Dermis blood vessel endothelial cell (primary cell): Measurements from ENCODE around the gene NCAPD3. TPM values are rescaled to one million over a fixed set of nuclear protein-coding genes. Genes with fewer than 3 reads are reported as not detected.
"Not testable (repeated sequence)": the region's sequence is repeated elsewhere in the genome, so short reads cannot be mapped to it uniquely, and the experiment has no call there.

Source experiments
- DNase-seq: peaks from one replicate; pipeline ENCODE4 v3.0.0; 2010
- total RNA-seq: library from RNA; depleted of rRNA; stranded (reverse); fragments of >200 nt; gene quantifications from 2 replicates; pipeline ENCODE4 v1.2.3, GENCODE V29; 2014

NCAPD3 gene, protein sequence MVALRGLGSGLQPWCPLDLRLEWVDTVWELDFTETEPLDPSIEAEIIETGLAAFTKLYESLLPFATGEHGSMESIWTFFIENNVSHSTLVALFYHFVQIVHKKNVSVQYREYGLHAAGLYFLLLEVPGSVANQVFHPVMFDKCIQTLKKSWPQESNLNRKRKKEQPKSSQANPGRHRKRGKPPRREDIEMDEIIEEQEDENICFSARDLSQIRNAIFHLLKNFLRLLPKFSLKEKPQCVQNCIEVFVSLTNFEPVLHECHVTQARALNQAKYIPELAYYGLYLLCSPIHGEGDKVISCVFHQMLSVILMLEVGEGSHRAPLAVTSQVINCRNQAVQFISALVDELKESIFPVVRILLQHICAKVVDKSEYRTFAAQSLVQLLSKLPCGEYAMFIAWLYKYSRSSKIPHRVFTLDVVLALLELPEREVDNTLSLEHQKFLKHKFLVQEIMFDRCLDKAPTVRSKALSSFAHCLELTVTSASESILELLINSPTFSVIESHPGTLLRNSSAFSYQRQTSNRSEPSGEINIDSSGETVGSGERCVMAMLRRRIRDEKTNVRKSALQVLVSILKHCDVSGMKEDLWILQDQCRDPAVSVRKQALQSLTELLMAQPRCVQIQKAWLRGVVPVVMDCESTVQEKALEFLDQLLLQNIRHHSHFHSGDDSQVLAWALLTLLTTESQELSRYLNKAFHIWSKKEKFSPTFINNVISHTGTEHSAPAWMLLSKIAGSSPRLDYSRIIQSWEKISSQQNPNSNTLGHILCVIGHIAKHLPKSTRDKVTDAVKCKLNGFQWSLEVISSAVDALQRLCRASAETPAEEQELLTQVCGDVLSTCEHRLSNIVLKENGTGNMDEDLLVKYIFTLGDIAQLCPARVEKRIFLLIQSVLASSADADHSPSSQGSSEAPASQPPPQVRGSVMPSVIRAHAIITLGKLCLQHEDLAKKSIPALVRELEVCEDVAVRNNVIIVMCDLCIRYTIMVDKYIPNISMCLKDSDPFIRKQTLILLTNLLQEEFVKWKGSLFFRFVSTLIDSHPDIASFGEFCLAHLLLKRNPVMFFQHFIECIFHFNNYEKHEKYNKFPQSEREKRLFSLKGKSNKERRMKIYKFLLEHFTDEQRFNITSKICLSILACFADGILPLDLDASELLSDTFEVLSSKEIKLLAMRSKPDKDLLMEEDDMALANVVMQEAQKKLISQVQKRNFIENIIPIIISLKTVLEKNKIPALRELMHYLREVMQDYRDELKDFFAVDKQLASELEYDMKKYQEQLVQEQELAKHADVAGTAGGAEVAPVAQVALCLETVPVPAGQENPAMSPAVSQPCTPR (N-terminal part only)
- total RNA-seq = 20.6 and 38.5 TPM in 2 replicates

DNA sequence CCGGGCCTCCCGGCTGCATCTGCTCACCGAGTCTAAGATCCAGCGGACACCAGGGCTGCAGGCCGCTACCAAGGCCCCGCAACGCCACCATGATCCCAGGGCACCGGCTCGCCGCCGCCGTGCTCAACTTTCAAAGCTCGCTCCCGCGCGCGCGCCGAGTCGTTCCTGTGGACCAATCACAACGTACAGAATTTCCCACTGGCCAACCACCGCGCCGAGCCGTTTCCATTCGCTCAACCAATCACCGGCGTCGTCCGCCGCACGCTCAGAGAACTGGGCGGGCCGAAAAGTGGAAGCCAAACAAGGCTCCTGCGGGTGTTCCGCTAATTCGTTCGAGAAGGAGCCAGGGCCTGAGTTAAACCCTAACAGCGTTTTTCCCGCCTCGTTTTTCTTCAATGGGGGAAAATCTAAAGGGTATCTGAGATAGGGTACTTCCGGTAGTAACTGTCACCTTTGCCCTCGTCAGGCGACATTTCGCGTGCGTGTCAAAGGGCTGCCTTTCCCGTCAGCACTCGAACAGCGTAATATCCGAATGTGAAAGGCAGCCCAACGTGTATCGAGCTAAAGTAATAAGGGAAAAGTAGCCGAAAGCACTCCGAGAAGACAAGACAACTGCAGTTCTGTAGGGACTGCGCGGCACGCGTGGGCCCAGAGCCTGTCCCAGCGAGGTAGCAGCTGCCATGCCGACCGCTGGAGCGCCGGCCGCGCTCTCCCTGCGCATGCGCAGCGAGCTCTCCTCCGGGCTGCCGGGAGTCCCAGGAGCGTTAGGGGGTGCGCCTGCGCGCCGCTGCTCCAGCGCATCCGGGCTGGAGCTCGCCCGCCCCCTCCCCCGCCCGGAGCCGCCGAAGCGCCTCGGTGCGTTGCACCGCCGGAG, at the start of gene NCAPD3, which contains the start of gene VPS26B:
TSS of gene NCAPD3 (minus strand) at position 132 of the 874 bp plus-strand sequence. CDS start at position 91, 41 bp downstream.
TSS of gene VPS26B (plus strand) at position 836 of the 874 bp plus-strand sequence. CDS start 452 bp downstream, outside the sequence.
- DNase-seq = peak; percentile 98

DNA sequence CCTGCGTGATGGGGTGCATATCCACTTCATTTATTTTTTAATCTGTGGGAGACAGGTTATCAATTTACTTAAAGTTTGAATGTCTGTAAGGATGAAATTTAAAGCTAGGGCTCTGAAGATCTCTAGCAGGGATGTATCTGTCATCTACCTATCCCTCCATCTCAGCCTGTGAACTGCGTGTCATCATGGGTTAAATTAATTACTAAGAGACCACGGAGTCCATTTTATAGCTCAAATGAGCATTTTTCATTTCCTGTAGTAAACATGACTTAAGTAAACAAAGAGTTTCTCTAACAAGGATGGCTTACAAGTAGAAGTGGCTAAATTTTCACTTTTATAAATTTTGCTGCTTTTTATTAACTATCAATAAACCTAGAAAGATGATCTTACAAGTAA, 49.5 kb upstream of the NCAPD3 start:
- DNase-seq = no peak

DNA sequence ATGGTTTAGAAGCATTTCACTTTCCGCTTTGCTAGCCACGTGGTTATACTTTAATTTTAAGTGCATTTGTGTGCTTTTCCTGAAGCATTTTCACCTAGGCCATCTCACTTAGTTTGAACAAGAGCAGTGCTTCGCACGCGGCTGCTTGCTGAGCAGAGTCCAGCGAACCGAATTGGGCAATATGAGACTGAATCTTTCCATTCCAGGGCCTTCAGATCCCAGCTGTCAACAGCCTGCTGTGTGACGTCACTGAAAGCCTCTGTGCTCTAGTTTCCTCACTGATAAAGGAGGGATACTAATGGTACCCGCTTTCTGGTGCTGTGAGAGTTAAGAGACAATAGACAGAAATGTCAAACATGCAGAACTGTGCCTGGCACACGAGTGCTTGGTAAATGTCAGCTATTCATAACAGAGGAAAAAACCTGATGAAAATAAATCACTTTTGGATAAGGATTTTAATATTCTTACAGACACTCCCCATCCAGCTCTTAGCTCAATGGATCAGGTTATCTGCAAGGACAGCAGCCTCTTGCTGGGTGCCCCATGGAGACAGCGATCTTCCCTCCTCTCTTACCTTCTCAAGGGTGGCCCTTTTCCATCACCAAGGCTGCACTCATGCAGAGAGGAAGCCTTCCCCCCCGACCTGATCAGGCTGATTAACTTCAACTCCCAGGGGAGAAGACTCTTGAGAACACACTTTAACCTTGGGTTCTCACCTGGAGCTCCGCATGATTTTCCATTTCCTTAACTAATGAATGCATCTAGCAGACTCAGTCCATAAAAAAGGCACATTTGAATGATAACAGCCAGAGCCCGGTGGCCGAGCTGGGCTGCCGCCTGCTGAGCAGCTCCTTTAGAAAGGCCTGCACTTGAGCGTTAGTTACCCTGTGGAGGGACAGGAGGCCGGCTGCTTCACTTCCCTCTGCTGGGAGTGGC, 48.9 kb upstream of the NCAPD3 start:
- no peak for DNase-seq

DNA sequence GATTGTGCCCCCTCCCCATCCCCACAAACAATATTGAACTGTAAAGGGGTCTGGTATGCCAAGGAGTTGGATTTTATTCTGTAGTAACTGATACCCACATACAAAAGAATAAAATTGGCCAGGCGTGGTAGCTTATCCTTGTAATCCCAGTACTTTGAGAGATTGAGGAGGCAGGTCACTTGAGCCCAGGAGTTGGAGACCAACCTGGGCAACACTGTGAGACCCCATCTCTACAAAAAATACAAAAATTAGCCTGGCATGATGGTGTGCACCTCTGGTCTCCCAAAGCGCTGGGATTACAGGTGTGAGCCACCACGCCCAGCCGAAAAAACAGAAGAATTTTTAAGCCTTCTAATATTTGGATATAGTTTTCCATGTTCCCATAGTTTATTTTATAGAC, 48.2 kb upstream of the NCAPD3 start:
- no peak for DNase-seq

- DNase-seq = no peak
These were observed 46.5 kb upstream of the NCAPD3 start for GRCh38 chr11:134270250-134270714.

- no peak for DNase-seq
These were observed 44.2 kb upstream of the NCAPD3 start for GRCh38 chr11:134267966-134268365.

- no peak for DNase-seq
These were observed 43.7 kb upstream of the NCAPD3 start for GRCh38 chr11:134267461-134267860.

DNA sequence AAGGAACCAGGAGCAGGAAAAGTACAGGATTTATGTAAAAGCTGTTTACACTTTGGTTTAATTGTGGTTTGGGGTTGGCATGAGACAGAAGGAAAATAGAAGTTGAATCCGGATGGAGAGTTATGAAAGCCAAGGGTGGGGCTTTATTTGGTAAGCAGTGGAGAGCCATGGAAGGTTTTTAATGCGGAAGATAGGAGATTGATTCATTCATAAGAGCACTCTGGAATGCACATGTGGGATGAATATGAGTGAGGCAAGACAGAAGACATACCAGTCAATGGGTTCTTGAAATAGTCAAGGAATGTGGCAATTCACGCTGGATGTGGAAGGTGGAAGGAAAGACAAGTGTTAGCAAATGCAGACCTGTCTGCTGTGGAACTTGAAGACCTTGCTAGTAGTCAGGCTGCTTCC, 43.1 kb upstream of the NCAPD3 start:
- no peak for DNase-seq

- DNase-seq = no peak
These were observed 42.7 kb upstream of the NCAPD3 start for GRCh38 chr11:134266440-134266839.

DNA sequence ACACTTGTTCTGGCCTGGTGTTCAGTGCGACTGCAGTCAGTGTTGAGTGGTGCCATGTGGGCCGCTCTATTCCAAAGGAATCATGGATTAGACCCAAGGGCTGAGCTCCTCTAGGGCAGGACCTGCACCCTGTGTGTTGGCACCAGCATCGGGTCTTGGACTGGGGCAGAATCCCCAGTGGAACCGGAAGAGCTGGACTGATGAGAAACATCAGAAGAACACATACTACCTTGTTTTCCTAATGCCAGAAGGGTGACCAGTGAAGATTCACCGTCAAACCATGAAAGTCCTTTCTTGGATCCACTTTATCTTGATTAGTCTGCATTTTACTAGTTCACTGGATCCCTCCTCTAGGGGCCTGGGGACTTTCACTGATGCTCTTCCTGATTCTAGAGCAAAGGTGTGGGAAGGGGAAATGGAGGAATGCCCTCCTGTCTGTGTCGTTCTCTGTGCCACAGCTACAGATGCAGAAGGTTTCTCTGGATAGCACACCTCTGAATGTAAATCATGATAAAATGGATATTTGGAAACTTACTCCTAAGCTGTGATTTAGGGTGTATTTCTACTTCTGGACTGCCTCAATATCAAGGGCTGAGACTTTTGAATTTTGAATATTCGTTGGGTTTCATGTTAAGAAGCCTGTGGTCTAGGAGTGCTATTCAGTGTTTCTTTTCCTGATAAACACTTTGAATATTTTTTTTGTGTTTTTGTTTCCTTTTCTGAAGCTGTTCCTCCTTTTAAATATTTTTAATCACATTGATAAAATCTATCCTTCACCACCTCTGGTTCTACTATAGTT, 41.4 kb upstream of the NCAPD3 start:
- DNase-seq = no peak

DNA sequence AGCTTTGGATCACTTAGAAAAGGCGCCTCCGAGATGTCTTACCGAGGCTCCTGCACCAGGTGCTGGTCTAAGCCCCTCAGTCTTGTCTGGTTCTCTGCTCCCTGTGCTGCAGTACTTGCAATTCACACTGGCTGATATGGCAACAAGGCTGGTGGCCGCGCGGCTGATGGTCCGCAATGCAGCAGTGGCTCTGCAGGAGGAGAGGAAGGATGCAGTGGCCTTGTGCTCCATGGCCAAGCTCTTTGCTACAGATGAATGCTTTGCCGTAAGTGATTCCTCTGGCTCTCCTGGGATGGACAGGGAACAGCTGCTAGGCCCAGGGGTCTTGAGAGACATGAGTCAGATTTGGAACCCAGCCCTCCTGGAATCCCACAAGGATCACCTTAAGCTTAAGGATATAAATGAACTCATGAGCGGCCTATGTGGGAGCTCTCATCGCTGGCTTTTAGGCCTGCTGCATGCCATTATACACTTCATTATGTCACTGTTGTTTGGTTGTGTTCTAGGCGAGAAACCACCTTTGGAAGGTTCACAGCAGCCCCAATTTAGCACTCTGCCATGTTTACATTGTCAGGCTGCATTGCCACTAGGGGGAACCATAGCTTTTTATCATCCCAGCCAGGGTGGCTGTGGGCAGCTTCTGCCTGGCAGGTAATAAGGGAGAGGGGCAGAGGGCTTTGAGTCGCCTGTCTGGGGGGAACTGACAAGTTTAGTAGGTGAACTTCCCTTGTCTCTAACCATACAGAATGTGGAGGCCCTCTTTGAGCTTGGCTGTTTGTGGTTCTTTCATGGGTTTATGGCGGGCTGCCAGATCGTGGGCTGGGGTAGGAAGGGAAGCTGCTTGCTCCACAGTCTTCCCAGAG, 38.1 kb upstream of the NCAPD3 start:
- DNase-seq = peak; percentile 46

GRCh38 chr11:134260983-134261382, 37.2 kb upstream of the NCAPD3 start:
- DNase-seq = no peak

- DNase-seq = no peak
These were observed 36.7 kb upstream of the NCAPD3 start for GRCh38 chr11:134260503-134260902.

GRCh38 chr11:134258577-134258976, 34.8 kb upstream of the NCAPD3 start:
- no peak for DNase-seq

DNA sequence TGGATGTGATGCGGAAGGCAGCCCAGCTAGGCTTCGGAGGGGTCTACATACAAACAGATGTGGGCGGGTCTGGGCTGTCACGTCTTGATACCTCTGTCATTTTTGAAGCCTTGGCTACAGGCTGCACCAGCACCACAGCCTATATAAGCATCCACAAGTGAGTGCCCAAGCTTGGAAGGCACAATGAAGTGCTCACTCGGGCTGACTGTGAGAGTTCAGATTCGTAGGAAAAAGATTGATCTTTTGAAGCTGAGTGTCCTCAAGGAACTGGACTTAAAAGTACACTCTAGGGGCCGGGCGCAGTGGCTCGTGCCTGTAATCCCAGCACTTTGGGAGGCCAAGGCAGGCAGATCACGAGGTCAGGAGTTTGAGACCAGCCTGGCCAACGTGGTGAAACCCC, 33.3 kb upstream of the NCAPD3 start:
- DNase-seq = no peak

DNA sequence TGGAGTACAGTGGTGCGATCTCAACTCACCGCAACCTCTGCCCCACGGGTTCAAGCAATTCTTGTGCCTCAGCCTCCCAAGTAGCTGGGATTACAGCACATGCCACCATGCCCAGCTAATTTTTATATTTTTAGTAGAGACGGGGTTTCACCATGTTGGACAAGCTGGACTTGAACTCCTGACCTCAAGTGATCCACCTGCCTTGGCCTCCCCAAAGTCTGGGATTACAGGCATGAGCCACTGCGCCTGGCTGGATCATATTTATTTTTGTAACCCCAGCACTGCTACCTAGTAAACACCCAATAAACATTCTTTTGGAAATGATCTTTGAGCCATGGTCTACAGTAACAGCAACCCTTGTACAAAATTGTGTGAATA, 31.4 kb upstream of the NCAPD3 start:
- not testable (repeated sequence) for DNase-seq

DNA sequence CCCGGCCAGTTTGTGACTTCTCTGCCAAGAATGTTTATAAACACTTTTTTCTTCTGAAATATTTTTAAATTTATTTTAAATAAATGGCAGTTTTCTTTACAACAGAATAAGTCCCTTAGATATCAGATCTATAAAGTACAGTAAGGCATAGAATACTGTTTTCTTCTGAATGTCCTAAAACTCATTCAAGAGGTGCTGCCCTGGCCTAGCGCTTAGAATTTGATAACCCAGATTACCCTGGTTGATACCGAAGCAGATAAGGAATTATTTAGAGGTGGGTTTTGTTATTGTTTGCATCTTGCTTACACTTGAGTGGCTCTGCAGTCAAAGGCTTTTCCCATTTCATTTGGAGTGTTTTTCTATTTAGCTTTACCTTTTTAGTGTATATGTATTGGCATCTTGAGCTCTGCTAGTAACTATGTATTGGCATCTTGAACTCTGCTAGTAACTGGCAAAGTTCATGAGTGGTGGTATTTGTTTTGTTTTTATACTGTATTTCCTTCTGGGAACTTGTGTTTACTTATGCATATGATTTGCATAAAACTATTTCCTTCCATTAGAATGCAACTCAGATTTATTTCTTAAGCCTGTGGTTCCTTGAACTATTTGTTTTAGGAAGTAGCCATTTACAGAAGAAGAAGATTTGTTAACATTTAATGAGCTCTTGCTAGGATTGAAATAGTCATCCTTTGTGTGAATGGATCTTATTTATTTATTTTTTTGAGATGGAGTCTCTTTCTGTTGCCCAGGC, 30.8 kb upstream of the NCAPD3 start:
- no peak for DNase-seq
